Stimulated activated naive CD8-positive, alpha-beta T cell treated with anti-CD3 and anti-CD28 coated beads, Interleukin-15, Interleukin-2, amounts not matched to agents 100 U/mL and 50 U/mL, for 24 hours (primary cell): ENCODE results near the gene PRKG1.

Experiments
- ATAC-seq: fragments of 150-1000 bp; cut with Tn5 transposase; one replicate; pipeline ENCODE4 v1.10.0; 2021
- DNase-seq: peaks from one replicate; pipeline ENCODE4 v3.0.0; 2021

PRKG1 gene

GRCh38 chr10:52322323-52322722 lies 1248.0 kb downstream of the PRKG1 start:
- no peak for ATAC-seq
- no peak for DNase-seq

- ATAC-seq (no peak), DNase-seq (no peak)
Observed at GRCh38 chr10:52322936-52323335, 1248.6 kb downstream of the PRKG1 start.

- DNase-seq (no peak), ATAC-seq (no peak)
Observed at GRCh38 chr10:52326382-52326781, 1252.1 kb downstream of the PRKG1 start.

GRCh38 chr10:52331638-52332364 lies 1257.5 kb downstream of the PRKG1 start:
- DNase-seq: no peak
- no peak for ATAC-seq

GRCh38 chr10:52332815-52333214 lies 1258.5 kb downstream of the PRKG1 start:
- no peak for DNase-seq

GRCh38 chr10:52334595-52334994 lies 1260.3 kb downstream of the PRKG1 start:
- DNase-seq: no peak
- ATAC-seq: no peak

More at GRCh38 chr10:52332815-52333214, 1258.5 kb downstream of the PRKG1 start:
- no peak for ATAC-seq

- DNase-seq (no peak), ATAC-seq (no peak)
Observed at GRCh38 chr10:52335665-52336064, 1261.4 kb downstream of the PRKG1 start.

- DNase-seq (no peak), ATAC-seq (no peak)
Observed at GRCh38 chr10:52337225-52337624, 1262.9 kb downstream of the PRKG1 start.

- ATAC-seq: no peak
Observed at GRCh38 chr10:52343439-52343838, 1269.2 kb downstream of the PRKG1 start.

GRCh38 chr10:52346394-52347326 lies 1272.4 kb downstream of the PRKG1 start:
- DNase-seq: no peak
- no peak for ATAC-seq

More at GRCh38 chr10:52343439-52343838, 1269.2 kb downstream of the PRKG1 start:
- DNase-seq: no peak

GRCh38 chr10:52347327-52347667 lies 1273.0 kb downstream of the PRKG1 start:
- no peak for DNase-seq
- ATAC-seq: no peak
